Activated T-cell treated with anti-CD3 and anti-CD28 coated beads for 48 hours (primary cell): ENCODE results near the gene CADPS2.

Source experiments
- DNase-seq: peaks from one replicate; pipeline ENCODE4 v3.0.0-alpha.2; 2020; ENCODE audit warnings: low read depth

CADPS2 gene

DNA sequence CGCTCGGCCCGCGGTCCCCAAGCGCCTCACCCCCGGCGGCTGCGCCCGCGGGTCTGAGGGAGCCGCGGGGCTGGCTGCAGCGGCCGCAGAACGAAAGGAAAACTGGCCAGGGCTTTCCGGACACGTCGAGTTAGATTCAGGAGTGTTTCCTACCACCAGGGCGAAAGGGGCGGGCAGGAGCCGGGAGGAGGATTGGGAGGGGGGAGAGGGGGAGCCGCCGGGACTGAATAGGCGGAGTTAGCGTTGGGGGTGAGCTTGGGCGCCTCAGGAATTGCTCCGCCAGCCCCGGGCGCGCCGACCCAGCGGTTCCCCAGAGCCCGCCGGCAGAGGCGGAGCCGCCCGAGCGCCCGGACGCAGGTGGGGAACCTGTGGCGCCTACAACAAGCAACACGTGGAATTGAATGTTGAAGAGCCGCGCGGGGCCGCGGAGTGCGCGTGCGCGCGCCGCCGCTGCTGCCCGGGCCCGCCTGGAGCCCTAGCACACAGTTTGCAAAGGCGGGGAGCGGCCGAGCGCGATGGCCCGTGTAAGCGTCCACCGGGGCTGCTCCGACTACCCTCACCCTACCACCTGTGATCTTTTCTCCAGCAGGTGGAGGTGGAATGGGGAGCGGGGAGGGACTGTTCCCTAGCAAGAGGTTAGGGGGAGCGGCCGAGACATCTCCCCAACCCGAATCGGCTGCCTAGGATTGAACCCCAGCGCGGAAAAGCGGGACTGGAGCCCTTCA is at the start of gene CADPS2:
CADPS2 (minus strand) TSS at position 104 of the 725 bp plus-strand sequence. CDS start 123 bp downstream, outside the sequence.
- DNase-seq = no peak

GRCh38 chr7:122935620-122936019 is 49.4 kb upstream of the CADPS2 start:
- DNase-seq = no peak

- no peak for DNase-seq
These were observed 33.5 kb upstream of the CADPS2 start for GRCh38 chr7:122919643-122920181.

DNA sequence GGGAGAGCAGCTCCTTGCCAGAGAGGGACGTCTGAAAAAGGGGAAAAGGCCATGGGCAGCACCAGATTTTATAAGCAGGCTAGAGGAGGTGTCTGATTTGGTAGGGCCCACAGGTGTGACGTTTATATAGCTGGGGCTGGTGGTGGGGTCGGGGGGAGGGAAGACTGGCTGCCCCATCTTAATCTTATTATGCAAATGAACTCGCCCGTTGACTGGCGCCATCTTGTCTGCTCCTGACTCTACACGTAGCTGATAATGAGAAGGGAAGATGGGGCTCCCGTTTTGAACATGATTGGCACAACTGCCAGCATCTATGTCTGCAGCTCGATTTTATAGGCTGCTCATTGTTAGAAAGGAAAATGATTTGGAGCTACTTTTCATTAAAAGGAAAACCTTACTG is 28.6 kb upstream of the CADPS2 start:
- DNase-seq = no peak

GRCh38 chr7:122913608-122914007 is 27.3 kb upstream of the CADPS2 start:
- no peak for DNase-seq

GRCh38 chr7:122902751-122903495 is 16.7 kb upstream of the CADPS2 start:
- DNase-seq = no peak

DNA sequence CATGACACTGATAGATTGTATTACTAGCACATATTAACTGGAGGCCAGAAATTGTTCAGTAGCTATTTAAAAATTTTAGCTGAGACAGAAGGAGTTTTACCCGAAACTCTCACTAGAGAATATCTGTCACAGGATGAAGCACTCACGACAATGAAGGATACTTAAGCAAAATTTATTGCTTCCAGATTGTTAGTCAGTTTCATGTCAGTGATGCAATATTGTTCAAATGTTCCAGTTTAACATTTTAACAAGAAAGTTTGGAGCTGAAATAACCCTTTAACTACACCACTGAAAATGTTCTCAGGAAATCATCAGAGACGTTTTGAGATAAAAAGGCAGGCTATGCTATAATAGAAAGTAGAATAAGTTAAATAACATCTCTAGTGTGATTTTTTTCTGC is 15.0 kb upstream of the CADPS2 start:
- no peak for DNase-seq

DNA sequence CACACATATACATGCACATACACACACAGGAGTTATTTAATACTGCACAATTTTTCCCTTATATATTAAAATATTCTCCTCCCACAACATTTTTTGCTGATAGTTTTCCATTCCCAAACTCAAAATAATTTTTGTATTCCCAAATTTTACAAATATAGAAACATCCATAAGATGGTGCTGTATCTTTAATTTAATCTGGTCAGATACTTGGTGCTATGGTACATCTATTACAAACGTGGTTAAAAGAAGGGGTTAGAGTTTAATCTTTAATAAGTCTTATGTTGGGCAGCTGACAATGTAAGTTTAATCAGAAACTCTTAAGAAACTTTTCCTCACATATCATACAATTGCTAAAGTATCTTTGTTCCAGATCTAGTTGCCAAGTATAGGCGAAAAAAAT is 10.2 kb upstream of the CADPS2 start:
- DNase-seq = no peak

DNA sequence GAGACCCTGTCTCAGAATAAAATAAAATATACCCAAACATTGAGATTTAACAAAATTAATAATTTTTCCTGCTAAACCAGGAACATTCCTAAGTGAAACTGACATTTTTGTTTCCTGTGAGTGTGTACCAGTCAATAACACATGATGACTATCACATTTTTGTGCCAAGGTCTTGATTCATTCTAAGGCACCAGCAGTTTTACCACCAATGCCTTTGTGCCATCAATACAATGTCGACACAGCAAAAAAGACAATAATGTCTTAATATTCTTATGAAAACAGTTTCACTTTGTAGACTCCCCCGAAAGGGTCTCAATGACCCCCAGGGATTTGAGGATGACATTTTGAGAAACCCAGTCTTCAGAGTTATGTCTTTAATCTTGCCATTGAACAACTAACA is 7.2 kb upstream of the CADPS2 start:
- DNase-seq = no peak

- no peak for DNase-seq
These were observed 2.9 kb upstream of the CADPS2 start for GRCh38 chr7:122889116-122889515.

- no peak for DNase-seq
These were observed 1.6 kb upstream of the CADPS2 start for GRCh38 chr7:122887848-122888247.

DNA sequence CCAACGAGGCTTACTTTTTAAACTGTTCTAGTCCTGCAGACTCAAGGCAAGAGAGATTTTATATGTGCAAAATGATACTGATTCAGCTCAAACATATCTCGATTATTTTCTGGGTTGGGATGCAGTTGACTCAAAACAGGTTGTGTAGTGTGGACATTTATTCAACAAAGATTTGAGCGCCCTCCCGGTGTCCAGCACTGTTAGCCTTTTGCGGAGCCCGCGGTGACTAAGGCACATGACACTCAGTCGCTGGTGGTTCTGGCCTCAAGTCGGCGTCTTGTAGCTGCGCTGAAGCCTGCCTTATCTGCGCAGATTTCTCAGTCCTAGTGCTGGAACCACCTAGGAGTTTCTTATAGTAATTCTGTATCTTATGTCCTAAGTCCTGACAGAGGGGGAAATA is 938 bp upstream of the CADPS2 start:
- DNase-seq = no peak

- DNase-seq = no peak
These were observed 490 bp downstream of the CADPS2 start for GRCh38 chr7:122885583-122886356.

- DNase-seq = no peak
These were observed 2.1 kb downstream of the CADPS2 start for GRCh38 chr7:122884186-122884585.

GRCh38 chr7:122883049-122883680 is 3.1 kb downstream of the CADPS2 start:
- no peak for DNase-seq

GRCh38 chr7:122881324-122881723 is 4.9 kb downstream of the CADPS2 start:
- DNase-seq = no peak

GRCh38 chr7:122869260-122869659 is 17.0 kb downstream of the CADPS2 start:
- no peak for DNase-seq

- no peak for DNase-seq
These were observed 18.7 kb downstream of the CADPS2 start for GRCh38 chr7:122867471-122867980.

- DNase-seq = no peak
These were observed 21.4 kb downstream of the CADPS2 start for GRCh38 chr7:122864838-122865237.

GRCh38 chr7:122864016-122864415 is 22.2 kb downstream of the CADPS2 start:
- DNase-seq = no peak

- no peak for DNase-seq
These were observed 27.9 kb downstream of the CADPS2 start for GRCh38 chr7:122858320-122858719.

DNA sequence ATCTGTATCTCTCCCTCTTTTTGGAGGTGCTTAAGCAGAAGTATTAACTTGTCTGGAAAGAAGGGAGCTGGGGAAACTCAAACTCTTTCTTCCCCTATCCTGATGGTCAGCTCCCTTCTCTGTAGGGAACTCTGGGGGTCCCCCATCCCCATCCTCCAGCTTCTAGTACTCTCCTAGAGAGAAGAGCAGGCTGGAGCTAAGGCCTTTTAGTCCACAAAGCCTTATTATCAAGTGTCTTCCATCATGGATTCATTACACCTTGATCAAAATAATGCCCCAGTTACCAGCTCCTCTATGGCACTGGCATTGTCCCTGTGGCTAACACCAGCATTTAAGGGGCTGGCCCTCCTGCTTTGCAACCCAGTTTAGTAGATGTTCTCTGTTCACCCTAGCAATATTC is 35.7 kb downstream of the CADPS2 start:
- DNase-seq = no peak
